GM15510 (cell line): ENCODE measurements around the gene TBC1D25.

ENCODE experiments used
- POLR2A ChIP-seq: IDR thresholded peaks from 3 replicates; pipeline ENCODE4 v1.6.1; 2011; ENCODE audit warnings: borderline replicate concordance; ENCODE audit not compliant: insufficient read length; ENCODE audit errors: extremely low read depth

TBC1D25 gene

DNA sequence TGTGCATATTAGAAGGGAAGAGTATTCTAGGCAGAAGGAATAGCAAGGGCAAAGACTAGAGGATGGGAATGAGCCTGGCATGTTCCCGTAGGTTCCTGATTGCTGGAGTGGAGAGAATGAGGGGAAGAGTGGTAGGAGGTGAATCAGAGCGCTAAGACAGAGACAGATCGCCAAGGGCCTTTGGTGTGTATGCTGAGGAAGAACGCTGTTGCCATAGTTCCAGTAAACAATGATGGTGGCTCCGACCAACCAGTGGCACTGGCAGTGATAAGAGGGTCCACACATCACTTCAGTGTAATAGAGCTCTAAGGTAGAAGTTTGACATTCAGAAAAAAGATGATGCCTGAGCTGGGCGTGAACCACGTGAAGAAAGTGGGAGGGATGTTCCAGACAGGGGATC lies 966 bp downstream of the TBC1D25 start:
- no peak for TF ChIP-seq POLR2A

- TF ChIP-seq POLR2A: no peak
These were observed 1.8 kb downstream of the TBC1D25 start for GRCh38 chrX:48541140-48541814.

- no peak for TF ChIP-seq POLR2A
These were observed 9.4 kb downstream of the TBC1D25 start for GRCh38 chrX:48548871-48549270.

DNA sequence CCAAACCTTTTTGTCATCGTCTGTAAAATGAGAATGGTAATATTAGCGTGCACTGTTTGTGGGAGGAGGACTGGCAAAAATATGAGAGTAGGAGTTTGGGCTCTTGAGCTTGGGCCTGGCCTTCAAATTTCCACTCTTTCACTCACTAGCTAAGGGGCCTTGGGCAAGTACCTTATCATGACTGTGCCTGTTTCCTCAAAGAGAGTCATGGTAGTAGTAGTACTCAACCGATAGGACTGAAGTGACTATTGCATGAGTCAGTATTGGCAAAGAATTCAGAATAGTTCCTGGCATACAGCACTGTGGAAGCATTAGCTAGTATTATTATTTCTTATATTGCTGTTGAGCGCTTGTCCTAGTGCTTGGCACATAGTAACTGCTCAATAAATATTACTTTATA lies 18.8 kb downstream of the TBC1D25 start:
- no peak for TF ChIP-seq POLR2A

GRCh38 chrX:48559636-48560035 lies 20.1 kb downstream of the TBC1D25 start:
- TF ChIP-seq POLR2A: no peak

- no peak for TF ChIP-seq POLR2A
These were observed 20.5 kb downstream of the TBC1D25 start for GRCh38 chrX:48560056-48560455.

- TF ChIP-seq POLR2A: no peak
These were observed 21.2 kb downstream of the TBC1D25 start for GRCh38 chrX:48560681-48561080.

- TF ChIP-seq POLR2A: no peak
These were observed 30.4 kb downstream of the TBC1D25 start for GRCh38 chrX:48569958-48570357.

- TF ChIP-seq POLR2A: no peak
These were observed 34.3 kb downstream of the TBC1D25 start for GRCh38 chrX:48573690-48574269.

DNA sequence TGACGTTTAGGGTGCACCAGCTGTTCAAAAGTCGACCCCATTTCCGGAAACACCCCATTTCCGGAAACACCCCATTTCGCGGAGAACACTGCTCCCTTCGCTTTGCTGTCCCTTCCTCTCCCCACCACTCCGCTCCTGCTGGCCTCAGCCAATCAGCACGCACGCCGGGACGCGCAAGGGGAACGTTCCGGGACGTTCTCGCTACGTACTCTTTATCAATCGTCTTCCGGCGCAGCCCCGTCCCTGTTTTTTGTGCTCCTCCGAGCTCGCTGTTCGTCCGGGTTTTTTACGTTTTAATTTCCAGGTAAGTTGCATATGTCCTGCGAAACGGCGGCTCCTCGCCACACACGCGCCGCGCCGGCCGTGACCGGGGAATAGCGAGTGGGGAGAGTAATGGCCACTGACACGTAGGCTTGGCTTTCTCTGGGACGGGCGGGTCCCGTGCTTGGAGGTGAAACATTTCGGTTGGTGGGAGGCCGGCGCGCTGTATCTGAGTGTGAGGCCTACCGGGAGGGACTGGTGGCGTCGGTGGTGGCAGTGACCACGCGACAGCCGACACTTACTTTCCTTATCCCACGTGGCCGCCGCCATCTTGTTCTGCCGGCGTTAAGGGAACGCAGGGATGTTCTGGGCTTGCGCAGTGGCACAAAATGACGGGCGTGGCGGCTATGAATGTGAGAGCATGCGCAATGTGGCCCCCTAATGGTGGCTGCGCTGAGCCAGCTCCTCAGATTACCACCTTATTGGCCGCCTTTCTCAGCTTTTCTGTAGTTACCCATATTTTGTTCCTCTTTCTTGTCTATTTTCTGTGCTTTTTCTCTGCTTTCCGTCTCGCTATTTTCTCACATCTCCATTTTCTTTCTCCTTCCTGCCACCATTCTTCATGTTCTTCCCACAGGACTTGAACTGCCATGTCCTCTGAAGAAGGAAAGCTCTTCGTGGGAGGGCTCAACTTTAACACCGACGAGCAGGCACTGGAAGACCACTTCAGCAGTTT lies 35.1 kb downstream of the TBC1D25 start, which contains the start of gene RBM3:
Gene RBM3, plus strand, starts transcription at position 215 of the 997 bp plus-strand sequence. Its CDS starts 697 bp downstream, at position 912.
- TF ChIP-seq POLR2A: peak; percentile 78

DNA sequence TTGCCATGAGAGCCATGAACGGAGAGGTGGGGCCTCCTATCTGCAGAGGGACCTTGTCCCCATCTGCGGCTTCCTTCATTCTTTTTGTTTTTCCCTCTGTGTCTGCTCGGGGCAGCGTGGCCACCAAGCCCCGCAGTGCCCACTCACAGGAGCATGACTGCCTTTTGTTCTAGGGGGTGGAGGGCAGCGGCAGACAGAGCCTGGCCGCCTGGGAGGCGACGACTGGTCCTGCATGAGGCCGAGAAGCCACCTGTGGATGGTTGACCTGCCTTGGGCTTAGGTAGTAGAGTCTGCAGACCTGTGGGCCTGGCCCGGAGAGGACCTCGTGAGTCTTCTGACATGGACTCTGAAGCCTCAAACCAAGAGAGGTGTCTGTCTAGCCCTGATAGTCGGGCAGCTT lies 36.1 kb downstream of the TBC1D25 start:
- TF ChIP-seq POLR2A: no peak

DNA sequence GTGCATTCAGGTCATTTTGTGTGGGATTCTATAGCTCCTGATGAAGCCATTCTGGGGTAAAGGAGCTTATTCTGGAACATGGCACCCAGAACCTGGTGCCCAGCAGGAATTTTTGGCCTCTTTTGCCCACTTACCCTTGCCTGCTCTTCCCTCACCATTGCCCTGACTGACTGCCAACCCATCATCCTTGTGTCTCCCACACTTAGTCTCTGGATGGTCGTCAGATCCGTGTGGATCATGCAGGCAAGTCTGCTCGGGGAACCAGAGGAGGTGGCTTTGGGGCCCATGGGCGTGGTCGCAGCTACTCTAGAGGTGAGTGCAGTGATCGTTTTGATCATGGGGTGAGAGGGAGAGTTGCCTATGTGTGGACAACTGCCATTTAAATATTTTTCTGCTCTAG lies 36.6 kb downstream of the TBC1D25 start:
- no peak for TF ChIP-seq POLR2A

DNA sequence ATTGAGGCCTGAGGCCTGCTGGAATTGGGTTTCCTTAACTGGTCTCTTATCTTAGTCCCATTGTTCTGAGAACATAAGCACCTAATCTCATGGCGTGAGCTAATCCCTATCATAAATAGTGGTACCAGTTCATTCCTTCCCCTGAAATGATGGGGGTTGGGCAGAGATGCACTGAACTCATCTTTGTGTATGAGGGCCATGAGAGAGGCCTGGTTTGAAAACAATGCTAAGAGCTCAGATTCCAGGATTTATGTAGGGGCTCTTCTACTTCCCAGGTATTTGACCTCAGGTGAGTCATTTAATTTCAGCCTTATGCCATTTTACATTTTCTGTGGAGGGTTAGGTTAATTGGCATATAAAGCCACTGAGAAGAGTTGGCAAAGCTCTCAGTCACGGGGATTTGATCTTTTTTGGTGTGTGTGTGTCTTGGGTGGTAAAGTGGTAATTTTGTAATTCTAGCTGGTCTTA lies 39.2 kb downstream of the TBC1D25 start:
- TF ChIP-seq POLR2A: no peak

DNA sequence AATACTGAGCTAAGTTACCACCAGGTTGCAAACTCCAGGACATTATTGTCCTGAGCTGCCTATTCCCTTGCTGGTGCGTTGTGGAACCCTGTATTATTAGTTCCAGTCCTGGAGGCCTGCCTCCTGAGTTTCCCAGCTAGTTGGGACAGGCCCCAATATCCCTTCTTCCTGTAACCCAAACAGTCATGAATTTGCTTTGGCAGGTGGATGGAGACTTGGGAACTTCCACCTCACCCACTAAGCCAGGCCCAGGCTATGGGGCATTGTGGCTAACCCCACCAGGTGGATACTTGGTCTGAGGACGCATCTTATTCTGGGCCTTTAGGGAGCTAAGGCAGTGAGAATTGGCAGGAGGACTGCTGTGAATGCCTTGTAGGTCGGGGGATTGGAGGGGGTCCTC lies 39.7 kb downstream of the TBC1D25 start:
- TF ChIP-seq POLR2A: no peak

GRCh38 chrX:48580662-48581061 lies 41.1 kb downstream of the TBC1D25 start:
- no peak for TF ChIP-seq POLR2A
